ENCODE measurements around the gene ATP6AP1.
"Not testable (repeated sequence)": the region's sequence is repeated elsewhere in the genome, so short reads cannot be mapped to it uniquely, and the experiment has no call there.

ATP6AP1 gene

GRCh38 chrX:154428176-154429171 lies at the start of gene ATP6AP1:
Gene ATP6AP1, plus strand, starts transcription at chrX:154428677. Its CDS starts 16 bp downstream, at chrX:154428693.
- DNase-seq, result peak; percentile 98

DNA sequence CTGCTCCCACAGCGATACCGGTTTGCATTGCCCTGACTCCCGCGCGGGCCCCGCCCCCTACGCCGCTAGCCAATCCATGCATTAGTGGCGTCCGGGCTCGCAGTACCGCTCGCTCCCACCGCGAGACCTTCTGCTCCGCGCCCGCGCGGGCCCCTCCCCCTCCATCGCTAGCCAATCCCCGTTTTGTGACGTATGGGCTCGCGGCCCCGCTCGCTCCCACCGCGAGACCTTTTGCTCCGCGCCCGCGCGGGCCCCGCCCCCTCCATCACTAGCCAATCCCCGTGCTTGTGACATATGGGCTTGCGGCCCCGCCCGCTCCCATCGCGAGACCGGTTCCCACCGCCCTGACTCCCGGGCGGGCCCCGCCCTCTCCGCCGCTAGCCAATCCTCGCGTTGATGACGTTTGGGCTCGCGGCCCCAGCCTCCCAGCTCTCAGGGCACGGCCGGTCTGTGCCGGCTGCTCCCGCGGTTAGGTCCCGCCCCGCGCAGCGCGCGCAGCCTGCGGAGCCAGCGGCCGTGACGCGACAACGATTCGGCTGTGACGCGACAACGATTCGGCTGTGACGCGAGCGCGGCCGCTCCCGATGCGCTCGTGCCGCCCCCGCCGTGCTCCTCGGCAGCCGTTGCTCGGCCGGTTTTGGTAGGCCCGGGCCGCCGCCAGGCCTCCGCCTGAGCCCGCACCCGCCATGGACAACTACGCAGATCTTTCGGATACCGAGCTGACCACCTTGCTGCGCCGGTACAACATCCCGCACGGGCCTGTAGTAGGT lies 49.5 kb upstream of the ATP6AP1 start, which contains the start of gene EMD:
Gene EMD (plus strand): TSS at position 497 of the 770 bp plus-strand sequence. CDS start 190 bp downstream, at position 687.
- DNase-seq, result peak; percentile 100

GRCh38 chrX:154379569-154379951 lies 48.9 kb upstream of the ATP6AP1 start:
- DNase-seq, result no peak

DNA sequence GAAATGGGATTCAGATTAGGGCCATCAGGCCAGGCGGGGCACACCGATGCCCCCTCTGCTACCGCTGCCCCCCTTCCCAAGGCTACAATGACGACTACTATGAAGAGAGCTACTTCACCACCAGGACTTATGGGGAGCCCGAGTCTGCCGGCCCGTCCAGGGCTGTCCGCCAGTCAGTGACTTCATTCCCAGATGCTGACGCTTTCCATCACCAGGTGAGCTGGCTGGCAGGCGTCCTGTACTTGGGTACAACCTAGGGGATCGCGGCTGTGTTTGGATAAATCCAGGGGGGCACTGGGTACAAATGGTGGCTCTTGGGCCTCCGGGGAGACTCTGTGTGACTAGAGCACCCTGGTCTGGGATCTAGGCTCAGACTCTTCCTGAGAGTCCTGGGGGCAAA lies 48.3 kb upstream of the ATP6AP1 start:
- DNase-seq, result no peak

DNA sequence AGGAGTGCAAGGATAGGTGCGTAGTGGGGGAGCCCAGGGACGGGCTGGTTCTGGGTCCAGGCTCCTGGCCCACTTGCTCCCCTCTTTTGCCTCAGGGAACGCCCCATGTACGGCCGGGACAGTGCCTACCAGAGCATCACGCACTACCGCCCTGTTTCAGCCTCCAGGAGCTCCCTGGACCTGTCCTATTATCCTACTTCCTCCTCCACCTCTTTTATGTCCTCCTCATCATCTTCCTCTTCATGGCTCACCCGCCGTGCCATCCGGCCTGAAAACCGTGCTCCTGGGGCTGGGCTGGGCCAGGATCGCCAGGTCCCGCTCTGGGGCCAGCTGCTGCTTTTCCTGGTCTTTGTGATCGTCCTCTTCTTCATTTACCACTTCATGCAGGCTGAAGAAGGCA lies 47.7 kb upstream of the ATP6AP1 start:
- DNase-seq, result no peak

DNA sequence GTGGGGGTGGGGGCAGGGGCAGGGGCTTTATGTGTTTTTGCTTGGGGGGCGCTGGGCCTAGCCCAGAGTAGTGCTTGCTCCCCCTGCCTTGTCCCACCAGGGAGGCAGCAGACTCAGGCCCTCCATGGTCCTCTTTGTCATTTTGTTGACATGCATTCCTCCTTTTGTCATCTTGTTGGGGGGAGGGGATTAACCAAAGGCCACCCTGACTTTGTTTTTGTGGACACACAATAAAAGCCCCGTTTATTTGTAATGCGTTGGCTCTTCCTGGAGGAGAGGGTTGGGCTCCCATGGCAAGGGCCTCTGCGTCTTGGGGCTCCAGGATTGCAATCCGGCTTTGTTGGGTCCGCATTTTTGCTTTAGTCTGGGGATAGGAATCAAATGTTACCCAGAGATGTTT lies 47.2 kb upstream of the ATP6AP1 start:
- DNase-seq, result no peak

DNA sequence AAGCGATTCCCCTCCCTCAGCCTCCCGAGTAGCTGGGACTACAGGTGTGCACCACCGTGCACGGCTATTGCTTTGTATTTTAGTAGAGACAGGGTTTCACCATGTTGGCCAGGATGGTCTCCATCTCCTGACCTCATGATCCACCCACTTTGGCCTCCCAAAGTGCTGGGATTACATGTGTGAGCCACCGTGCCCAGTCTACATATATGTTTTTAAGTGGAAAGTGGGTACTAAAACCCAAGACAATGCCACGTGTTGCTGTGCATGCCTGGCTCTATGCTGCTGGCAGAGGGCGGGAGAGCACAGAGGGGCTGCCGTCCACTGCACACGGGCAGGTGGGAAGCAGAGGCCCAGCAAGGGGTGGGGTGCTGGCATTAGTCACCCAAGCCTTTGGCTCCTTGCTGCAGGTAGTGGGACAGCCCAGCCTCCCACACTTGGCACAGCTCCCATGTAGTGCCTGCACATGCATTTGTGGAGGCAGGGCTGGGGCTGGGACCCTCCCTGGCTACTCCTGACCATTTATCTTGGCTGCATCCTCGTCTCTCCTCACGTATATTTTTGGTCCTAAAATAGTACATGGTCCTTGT lies 45.9 kb upstream of the ATP6AP1 start:
- DNase-seq, result no peak

DNA sequence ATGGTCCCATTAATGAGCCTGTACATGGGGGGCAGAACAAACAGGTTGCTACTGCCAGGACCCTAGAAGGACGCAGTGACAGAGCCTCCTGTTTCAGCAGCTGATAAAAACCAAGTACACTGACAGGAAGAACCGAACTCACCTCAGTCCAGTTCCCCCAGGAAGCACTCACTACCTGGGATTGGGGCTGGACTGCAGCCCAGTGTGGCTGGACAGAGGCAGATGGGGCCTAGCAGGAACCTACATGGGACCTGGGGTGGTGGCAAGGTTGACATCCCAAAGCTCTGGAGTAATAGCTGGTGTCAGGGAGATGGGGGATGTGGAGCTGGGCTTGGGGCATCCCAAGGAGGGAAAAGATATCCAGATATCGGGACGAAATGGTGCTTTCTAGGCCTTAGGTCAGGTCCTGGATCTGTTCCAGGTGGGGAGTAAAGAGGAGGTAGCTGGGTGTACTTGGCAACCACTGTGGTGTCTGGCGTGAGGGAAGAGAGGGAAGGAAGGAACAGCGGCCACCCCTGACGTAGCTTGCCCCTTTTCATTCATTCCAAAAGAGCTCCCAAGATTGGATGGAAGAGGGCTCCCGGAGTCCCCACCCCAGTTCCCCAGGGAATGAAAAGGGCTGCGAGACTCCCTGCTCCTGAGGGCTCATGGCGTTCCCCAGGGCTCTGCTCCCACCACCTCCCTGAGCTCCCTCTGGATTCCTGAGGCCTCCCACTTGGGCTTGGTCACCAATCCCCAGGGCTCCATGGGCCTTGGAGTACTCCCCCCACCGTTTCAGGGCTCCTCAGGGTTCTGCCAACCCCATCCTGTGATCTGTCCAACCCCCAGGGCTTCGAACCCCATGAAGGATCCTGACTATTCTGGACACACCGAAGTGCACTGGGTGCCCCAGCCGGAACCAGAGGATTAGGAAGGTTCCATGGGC lies 44.9 kb upstream of the ATP6AP1 start:
- DNase-seq, result no peak

DNA sequence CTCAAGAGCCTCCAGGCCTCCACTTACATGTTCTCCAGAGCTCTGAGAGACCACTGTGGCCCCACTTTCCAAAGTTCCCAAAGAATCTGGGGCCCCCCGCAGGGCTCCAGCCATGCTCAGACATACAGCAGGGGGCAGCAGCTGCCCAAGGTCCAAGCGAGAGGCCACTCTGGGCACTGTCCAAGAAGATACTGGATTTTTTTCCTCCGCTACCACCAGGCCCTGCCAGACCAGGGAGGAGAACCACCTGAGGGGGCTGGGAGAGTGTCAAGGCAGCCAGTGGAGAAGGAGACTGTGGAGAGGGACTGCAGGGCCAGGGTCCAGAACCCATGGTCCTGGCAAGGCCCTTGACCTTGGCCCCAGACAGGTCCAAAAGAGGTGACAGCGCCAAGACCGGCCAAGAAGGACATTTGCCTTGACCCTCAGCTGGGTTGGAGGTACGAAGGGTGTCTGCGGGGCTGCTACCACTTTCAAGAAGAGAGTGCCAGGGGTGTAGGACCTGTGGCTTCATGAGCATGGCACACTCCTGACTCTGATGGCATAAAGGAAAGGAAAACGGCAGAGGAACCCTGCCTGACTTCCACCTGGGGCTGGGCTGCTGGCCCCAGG lies 44.1 kb upstream of the ATP6AP1 start:
- no peak for DNase-seq

- not testable (repeated sequence) for DNase-seq
Measured at GRCh38 chrX:154388094-154388493, 40.4 kb upstream of the ATP6AP1 start.

DNA sequence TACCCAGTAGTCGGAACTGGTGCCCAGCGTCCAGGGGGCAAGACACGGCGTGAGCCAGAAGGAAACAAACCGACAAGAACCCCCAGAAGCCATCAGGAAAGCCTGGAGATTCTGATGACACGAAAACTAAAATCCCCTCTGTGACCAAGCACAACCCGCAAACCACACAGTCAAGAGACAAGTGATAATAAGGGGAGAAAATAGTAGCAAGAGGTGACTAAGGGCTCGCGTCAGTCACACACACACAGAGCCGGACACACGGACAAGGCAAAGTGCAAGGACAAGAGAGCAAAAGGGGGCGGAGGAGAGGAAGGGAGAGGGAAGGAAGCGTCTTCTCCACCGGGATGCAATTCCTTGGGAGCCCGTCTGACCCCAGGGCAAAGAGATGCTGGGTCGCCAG lies 39.8 kb upstream of the ATP6AP1 start:
- not testable (repeated sequence) for DNase-seq

DNA sequence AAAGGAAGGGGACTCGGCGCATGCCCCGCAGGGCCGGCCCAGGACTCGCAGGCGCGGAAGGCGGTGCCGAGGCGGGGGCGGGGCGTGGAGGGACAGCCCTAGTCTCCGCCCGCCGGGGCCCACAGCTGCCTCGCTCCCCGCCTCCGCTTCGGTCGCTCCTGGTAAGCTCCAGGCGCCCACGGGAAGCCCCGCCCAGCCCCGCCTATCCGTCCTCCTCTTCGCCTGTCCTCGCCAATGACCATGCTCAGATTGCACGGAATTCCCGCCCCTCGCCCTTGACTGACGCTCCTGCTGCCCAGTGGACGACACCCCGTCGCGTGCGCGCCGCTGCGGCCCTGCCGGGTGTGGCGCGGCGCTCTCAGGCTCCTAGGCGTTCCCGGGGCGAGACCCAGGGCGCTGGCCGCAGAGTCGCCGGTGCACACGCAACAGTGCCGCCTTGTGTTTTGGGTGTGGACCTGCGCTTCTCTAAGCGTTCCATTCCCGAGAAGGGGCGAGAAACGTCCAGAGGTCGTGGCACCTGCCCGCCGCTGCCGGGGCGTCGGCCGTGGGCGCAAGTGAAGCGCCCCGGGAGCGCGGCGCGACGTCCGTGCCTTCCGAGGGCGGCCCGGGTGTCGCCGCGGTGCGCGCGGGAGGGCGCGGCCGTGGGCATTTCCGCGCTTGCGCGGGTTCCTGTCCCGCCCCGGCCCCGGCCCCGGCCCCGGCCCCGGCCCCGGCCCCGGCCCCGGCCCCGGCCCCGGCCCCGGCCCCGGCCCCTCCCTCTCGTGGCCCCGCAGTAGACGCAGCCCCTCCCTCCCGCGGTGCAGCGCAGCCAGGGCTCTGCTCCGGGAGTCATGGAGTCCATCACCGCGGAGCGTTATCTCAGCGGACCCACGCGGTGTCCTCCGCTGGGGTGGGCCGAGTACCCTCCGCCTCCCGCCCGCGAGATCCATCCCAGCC lies 38.4 kb upstream of the ATP6AP1 start:
- not testable (repeated sequence) for DNase-seq

GRCh38 chrX:154396363-154396762 lies 32.1 kb upstream of the ATP6AP1 start:
- not testable (repeated sequence) for DNase-seq

GRCh38 chrX:154396973-154397887 lies 31.2 kb upstream of the ATP6AP1 start:
- peak; percentile 58 for DNase-seq

GRCh38 chrX:154397888-154398667 lies 30.4 kb upstream of the ATP6AP1 start, which contains the start of gene RPL10:
Gene RPL10, plus strand, starts transcription at chrX:154398377. Its CDS starts 143 bp downstream, at chrX:154398520.
- DNase-seq, result peak; percentile 99

DNA sequence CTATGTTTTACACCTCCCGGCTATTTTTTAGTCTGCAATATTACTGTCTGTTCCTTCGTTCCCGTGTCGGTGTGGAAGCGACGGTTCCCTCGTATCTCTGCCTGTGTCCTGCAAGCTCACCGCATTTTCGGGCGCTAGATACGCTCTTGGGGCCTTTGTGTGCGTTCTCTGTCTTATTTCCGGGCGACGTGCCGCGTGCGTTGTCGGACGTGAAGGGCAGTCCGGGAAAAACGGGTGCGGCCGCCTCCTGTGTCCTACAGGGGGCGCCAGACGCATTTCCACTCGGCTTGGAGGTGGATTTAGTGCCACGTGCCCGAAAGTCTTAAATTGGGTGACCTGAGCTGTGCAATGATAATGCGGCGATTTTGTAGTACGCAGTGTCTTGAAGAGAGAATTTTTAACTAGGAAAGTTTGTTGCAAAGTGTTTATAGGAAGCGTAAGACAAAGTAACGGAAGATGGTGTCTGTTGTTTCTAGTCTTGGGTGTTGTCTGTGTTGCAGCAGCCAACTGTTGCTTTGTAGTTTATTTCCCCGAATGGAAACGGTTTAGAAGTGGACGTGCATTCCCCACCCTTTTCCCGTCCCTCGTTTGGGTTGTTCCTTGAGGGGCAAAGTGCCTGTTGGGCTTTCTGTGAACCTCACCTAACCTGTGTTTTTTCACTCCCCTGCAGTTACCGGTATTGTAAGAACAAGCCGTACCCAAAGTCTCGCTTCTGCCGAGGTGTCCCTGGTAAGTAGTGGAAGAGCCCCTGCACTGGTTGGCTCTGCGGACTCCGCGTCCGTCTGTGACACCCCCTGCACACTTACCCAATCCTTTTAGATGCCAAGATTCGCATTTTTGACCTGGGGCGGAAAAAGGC lies 29.6 kb upstream of the ATP6AP1 start:
- DNase-seq, result peak; percentile 85

Measured in NCI-H1105 treated with DMSO at 0.1 percent for 48 hours (cell line).